Neuronal stem cell (in vitro differentiated cells): Measurements from ENCODE around the gene NECTIN2.

Source experiments
- DNase-seq: peaks from one replicate; pipeline ENCODE4 v3.0.0-alpha.2; 2013; ENCODE audit warnings: low spot score
- H2AFZ ChIP-seq: one replicate; pipeline ENCODE4 v1.6.1; 2013; ENCODE audit warnings: mild to moderate bottlenecking, low read length, inconsistent platforms
- H2AK5ac ChIP-seq: 2 replicates; pipeline ENCODE4 v1.6.1; 2013; ENCODE audit warnings: low read depth, mild to moderate bottlenecking, inconsistent platforms, low read length, moderate library complexity, mixed read lengths
- H2BK120ac ChIP-seq: 2 replicates; pipeline ENCODE4 v1.6.1; 2013; ENCODE audit warnings: low read depth, mild to moderate bottlenecking, inconsistent platforms, low read length, moderate library complexity, mixed read lengths
- H2BK12ac ChIP-seq: one replicate; pipeline ENCODE4 v1.6.1; 2013; ENCODE audit warnings: low read length, inconsistent platforms
- H2BK15ac ChIP-seq: 2 replicates; pipeline ENCODE4 v1.6.1; 2013; ENCODE audit warnings: mild to moderate bottlenecking, low read length, inconsistent platforms, mixed read lengths
- H2BK5ac ChIP-seq: one replicate; pipeline ENCODE4 v1.6.1; 2013; ENCODE audit warnings: inconsistent platforms, mild to moderate bottlenecking, low read length, moderate library complexity
- H3K14ac ChIP-seq: one replicate; pipeline ENCODE4 v1.6.1; 2013; ENCODE audit warnings: low read length, inconsistent platforms
- H3K18ac ChIP-seq: 2 replicates; pipeline ENCODE4 v1.6.1; 2013; ENCODE audit warnings: low read length, inconsistent platforms
- H3K23ac ChIP-seq: 2 replicates; pipeline ENCODE4 v1.6.1; 2013; ENCODE audit warnings: low read depth, mild to moderate bottlenecking, mixed read lengths, low read length, inconsistent platforms; ENCODE audit not compliant: poor library complexity
- H3K27ac ChIP-seq: replicated peaks from 3 replicates; pipeline ENCODE4 v1.5.1; 2013; ENCODE audit warnings: low read length, inconsistent platforms
- H3K27me3 ChIP-seq, 3 experiments: 2 replicates each; pipeline ENCODE4 v1.6.1; 2013; ENCODE audit warnings: low read length in 3 of 3, mild to moderate bottlenecking in 2 of 3, inconsistent platforms in 1 of 3, low read depth in 1 of 3, mixed read lengths in 1 of 3, moderate library complexity in 1 of 3; ENCODE audit not compliant: control insufficient read depth in 3 of 3, insufficient read depth in 3 of 3
- H3K36me3 ChIP-seq, 2 donors: replicated peaks in 1 of 2; 2 replicates each; pipeline ENCODE4 v1.6.1; 2013; ENCODE audit warnings: low read length in 2 of 2; ENCODE audit not compliant: control insufficient read depth in 2 of 2, insufficient read depth in 2 of 2
- H3K4ac ChIP-seq: 2 replicates; pipeline ENCODE4 v1.6.1; 2013; ENCODE audit warnings: inconsistent platforms, mild to moderate bottlenecking, low read length, moderate library complexity
- H3K4me1 ChIP-seq, 2 donors: 1 replicate in 1 of 2; 2 replicates in 1 of 2; pipeline ENCODE4 v1.6.1; 2013; ENCODE audit warnings: low read length in 2 of 2, low read depth in 1 of 2; ENCODE audit not compliant: control insufficient read depth in 2 of 2, insufficient read depth in 1 of 2
- H3K4me2 ChIP-seq: one replicate; pipeline ENCODE4 v1.6.1; 2013; ENCODE audit warnings: mild to moderate bottlenecking, low read length, inconsistent platforms; ENCODE audit not compliant: insufficient read depth, poor library complexity, severe bottlenecking
- H3K4me3 ChIP-seq, 2 donors: 2 replicates each; pipeline ENCODE4 v1.5.1; 2013; ENCODE audit warnings: low read length in 2 of 2, mild to moderate bottlenecking in 2 of 2, inconsistent platforms in 1 of 2, moderate library complexity in 1 of 2
- H3K79me1 ChIP-seq: one replicate; pipeline ENCODE4 v1.6.1; 2013; ENCODE audit warnings: low read depth, mild to moderate bottlenecking, inconsistent platforms, low read length, moderate library complexity
- H3K9ac ChIP-seq: one replicate; pipeline ENCODE4 v1.6.1; 2013; ENCODE audit warnings: mild to moderate bottlenecking, low read depth, low read length, inconsistent platforms; ENCODE audit not compliant: poor library complexity
- H3K9me3 ChIP-seq, 2 donors: replicated peaks in 1 of 2; 2 replicates each; pipeline versions ENCODE3 to v1.6.1; 2013; ENCODE audit warnings: low read length in 2 of 2, mild to moderate bottlenecking in 2 of 2, inconsistent platforms in 1 of 2, low read depth in 1 of 2, mixed read lengths in 1 of 2, moderate library complexity in 1 of 2; ENCODE audit not compliant: control insufficient read depth in 2 of 2, insufficient read depth in 1 of 2
- H4K8ac ChIP-seq: one replicate; pipeline ENCODE4 v1.6.1; 2013; ENCODE audit warnings: low read depth, mild to moderate bottlenecking, inconsistent platforms, low read length, moderate library complexity
- H4K91ac ChIP-seq: one replicate; pipeline ENCODE4 v1.6.1; 2013; ENCODE audit warnings: low read length, low read depth, mild to moderate bottlenecking, inconsistent platforms; ENCODE audit not compliant: poor library complexity
- WGBS, 2 donors: extraction: QIAGEN DNeasy Blood & Tissue Kit; methylation state at CpG; one replicate each; pipeline ENCODE4 v1.1.7; 2013; ENCODE audit warnings: missing lambda C conversion rate in 2 of 2, mixed read lengths in 1 of 2; ENCODE audit not compliant: insufficient read length in 2 of 2, insufficient replicate concordance in 1 of 2; ENCODE audit errors: extremely low coverage in 2 of 2; 5-methylcytosine and 5-hydroxymethylcytosine counted together

Gene NECTIN2

DNA sequence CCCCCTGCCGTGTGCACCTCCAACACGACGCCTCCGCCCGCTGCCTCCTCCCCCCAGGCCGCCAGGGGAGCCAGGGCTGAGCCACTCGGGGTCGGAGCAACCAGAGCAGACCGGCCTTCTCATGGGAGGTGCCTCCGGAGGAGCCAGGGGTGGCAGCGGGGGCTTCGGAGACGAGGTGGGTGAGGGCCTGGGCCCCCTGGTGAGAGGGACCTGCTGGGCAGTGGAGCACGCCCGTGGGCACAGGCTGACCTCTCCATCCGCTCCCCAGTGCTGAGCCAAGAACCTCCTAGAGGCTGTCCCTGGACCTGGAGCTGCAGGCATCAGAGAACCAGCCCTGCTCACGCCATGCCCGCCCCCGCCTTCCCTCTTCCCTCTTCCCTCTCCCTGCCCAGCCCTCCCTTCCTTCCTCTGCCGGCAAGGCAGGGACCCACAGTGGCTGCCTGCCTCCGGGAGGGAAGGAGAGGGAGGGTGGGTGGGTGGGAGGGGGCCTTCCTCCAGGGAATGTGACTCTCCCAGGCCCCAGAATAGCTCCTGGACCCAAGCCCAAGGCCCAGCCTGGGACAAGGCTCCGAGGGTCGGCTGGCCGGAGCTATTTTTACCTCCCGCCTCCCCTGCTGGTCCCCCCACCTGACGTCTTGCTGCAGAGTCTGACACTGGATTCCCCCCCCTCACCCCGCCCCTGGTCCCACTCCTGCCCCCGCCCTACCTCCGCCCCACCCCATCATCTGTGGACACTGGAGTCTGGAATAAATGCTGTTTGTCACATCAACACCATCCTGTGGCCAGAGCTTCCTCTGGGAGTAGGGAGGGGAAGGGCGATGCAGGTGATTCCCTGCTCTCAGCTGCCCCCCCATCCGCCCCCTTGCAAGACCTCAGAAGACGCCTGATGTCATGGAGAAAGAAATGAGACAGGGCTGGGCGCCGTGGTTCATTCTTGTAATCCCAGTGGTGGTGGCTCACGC lies 25.2 kb upstream of the NECTIN2 start:
- H3K4ac ChIP-seq: no peak overlapping the region
- WGBS, 2 donors: no CpG with 5 or more reads among the region's 35 CpGs
- H3K9ac ChIP-seq: no peak overlapping the region
- no peak overlapping the region for H4K91ac ChIP-seq
- no peak overlapping the region for H3K27ac ChIP-seq
- no peaks in the 10 kb centered on the region for H3K36me3 ChIP-seq
- H3K4me3 ChIP-seq: no peak overlapping the region
- peak overlapping the region; percentile 37 for H2AK5ac ChIP-seq
- H4K8ac ChIP-seq: no peak overlapping the region
- H3K18ac ChIP-seq: peak overlapping the region; percentile 64
- no peak overlapping the region for H2BK120ac ChIP-seq
- no peak overlapping the region for H2AFZ ChIP-seq
- H3K14ac ChIP-seq: peak overlapping the region; percentile 89
- no peak for DNase-seq
- H3K4me1 ChIP-seq: peaks cover 5 to 6% of the 10 kb centered on the region in 2 donors
- no peak overlapping the region for H2BK15ac ChIP-seq
- no peak overlapping the region for H3K4me2 ChIP-seq
- peaks cover 0 to 9% (median 0%) of the 10 kb centered on the region in 3 experiments for H3K27me3 ChIP-seq
- H3K9me3 ChIP-seq: no peaks in the 10 kb centered on the region
- no peak overlapping the region for H3K23ac ChIP-seq
- H3K79me1 ChIP-seq: no peaks in the 10 kb centered on the region
- H2BK5ac ChIP-seq: no peak overlapping the region
- H2BK12ac ChIP-seq: no peak overlapping the region

DNA sequence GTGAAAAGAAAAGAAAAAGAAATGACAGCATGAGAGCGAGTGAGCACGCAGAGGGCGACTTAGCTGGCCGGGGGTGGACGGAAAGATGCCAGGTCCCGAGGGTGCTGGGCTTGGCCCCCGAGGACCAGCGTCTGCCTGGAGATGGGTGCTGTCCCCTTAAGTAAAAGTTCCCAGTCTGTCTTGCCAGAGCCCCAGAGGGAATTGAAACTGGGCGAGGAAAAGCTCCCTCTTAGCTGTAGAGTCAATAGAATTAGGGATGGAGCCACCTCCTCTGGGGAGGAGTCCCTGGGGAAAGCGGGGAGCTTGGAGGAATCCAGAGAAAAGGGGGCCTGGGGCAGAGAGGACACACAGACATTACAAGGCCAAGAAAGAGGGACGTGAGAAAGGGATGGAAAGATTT lies 23.9 kb upstream of the NECTIN2 start:
- peak overlapping the region; percentile 64 for H3K18ac ChIP-seq
- H2BK12ac ChIP-seq: no peak overlapping the region
- H3K9me3 ChIP-seq: no peaks in the 10 kb centered on the region
- no peaks in the 10 kb centered on the region for H3K79me1 ChIP-seq
- H3K27me3 ChIP-seq: peaks cover 0 to 17% (median 0%) of the 10 kb centered on the region in 3 experiments
- no peak overlapping the region for H4K8ac ChIP-seq
- no peak overlapping the region for H3K4me3 ChIP-seq
- no peaks in the 10 kb centered on the region for H3K36me3 ChIP-seq
- no peak overlapping the region for H2BK120ac ChIP-seq
- H2AK5ac ChIP-seq: no peak overlapping the region
- H3K27ac ChIP-seq: no peak overlapping the region
- no peak overlapping the region for H2BK5ac ChIP-seq
- no peak for DNase-seq
- no peak overlapping the region for H3K9ac ChIP-seq
- no peak overlapping the region for H2BK15ac ChIP-seq
- no peak overlapping the region for H3K14ac ChIP-seq
- H2AFZ ChIP-seq: no peak overlapping the region
- H3K23ac ChIP-seq: no peak overlapping the region
- no peak overlapping the region for H4K91ac ChIP-seq
- H3K4me1 ChIP-seq: peaks cover 5 to 6% of the 10 kb centered on the region in 2 donors
- no peak overlapping the region for H3K4me2 ChIP-seq
- no CpG with 5 or more reads among the region's 11 CpGs for WGBS, 2 donors
- no peak overlapping the region for H3K4ac ChIP-seq

DNA sequence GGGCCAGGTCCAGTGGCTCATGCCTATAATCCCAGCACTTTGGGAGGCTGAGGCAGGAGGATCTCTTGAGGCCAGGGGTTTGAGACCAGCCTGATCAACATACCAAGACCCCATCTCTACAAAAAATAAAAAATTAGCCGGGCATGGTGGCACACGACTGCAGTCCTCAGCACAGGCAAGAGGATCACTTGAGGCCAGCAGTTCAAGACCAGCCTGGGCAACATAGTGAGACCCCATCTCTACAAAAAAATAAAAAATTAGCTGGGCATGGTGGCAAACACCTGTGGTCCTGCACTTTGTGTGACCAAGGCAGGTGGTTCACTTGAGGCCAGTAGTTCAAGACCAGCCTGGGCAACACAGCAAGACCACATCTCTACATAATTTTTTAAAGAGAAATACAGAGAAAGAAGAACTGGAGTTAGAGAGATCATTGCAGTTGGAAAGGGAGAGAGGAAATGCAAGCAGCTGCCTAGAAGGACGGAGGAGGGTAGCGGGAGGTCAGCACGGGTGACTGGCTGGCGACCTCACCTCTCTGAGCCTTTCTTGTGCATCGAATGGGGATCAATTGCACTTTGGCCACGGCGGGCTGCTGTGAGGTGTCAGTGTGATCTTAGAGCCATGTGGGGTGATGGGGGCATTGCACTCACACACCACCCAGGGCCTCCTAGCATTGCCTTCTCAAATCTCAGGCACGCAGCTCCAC lies 23.3 kb upstream of the NECTIN2 start:
- Histone ChIP-seq H3K4me1 (peaks cover 5 to 6% of the 10 kb centered on the region in 2 donors), H3K18ac (peak overlapping the region; percentile 31), H3K79me1 (no peaks in the 10 kb centered on the region), H2BK120ac (no peak overlapping the region), H3K27me3 (peaks cover 0 to 16% (median 0%) of the 10 kb centered on the region in 3 experiments), H3K9me3 (no peaks in the 10 kb centered on the region), H3K23ac (no peak overlapping the region), H2AFZ (no peak overlapping the region), H2AK5ac (no peak overlapping the region), H4K91ac (no peak overlapping the region), H2BK5ac (no peak overlapping the region), H3K9ac (no peak overlapping the region), H3K36me3 (no peaks in the 10 kb centered on the region), H3K4me3 (no peak overlapping the region), H2BK15ac (no peak overlapping the region), H4K8ac (no peak overlapping the region), H2BK12ac (no peak overlapping the region), H3K4me2 (no peak overlapping the region), H3K14ac (no peak overlapping the region), H3K4ac (no peak overlapping the region), H3K27ac (no peak overlapping the region)
- DNase-seq: peak; percentile 48
- no CpG with 5 or more reads among the region's 10 CpGs for WGBS, 2 donors

DNA sequence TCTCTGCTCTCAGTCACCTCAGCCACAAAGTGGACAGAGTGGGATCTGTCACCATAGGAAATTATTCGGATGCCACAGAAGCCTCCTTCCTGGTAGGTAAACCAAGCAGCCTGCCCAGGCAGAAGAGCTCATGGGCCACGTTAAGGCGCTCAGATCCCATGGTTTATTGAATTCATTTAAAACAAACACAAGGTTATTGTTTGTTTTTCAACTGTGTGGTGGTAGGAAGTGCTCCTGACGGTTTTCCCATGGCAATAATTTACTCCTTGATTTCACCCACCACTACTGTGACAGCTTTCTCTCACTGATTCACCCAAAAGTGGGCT lies 22.8 kb upstream of the NECTIN2 start:
- H3K9me3 ChIP-seq: no peaks in the 10 kb centered on the region
- no peaks in the 10 kb centered on the region for H3K79me1 ChIP-seq
- H3K9ac ChIP-seq: no peak overlapping the region
- no peak overlapping the region for H4K8ac ChIP-seq
- H2BK12ac ChIP-seq: no peak overlapping the region
- no peak overlapping the region for H3K4ac ChIP-seq
- no peak overlapping the region for H2BK5ac ChIP-seq
- H3K36me3 ChIP-seq: no peaks in the 10 kb centered on the region
- H3K14ac ChIP-seq: no peak overlapping the region
- no peak overlapping the region for H2BK15ac ChIP-seq
- no peak overlapping the region for H2AK5ac ChIP-seq
- no peak for DNase-seq
- H3K4me1 ChIP-seq: peaks cover 5 to 6% of the 10 kb centered on the region in 2 donors
- H3K27me3 ChIP-seq: peaks cover 0 to 16% (median 0%) of the 10 kb centered on the region in 3 experiments
- no peak overlapping the region for H3K27ac ChIP-seq
- no peak overlapping the region for H4K91ac ChIP-seq
- H3K23ac ChIP-seq: no peak overlapping the region
- WGBS, 2 donors: no CpG with 5 or more reads among the region's 4 CpGs
- H3K4me3 ChIP-seq: no peak overlapping the region
- no peak overlapping the region for H3K4me2 ChIP-seq
- no peak overlapping the region for H2AFZ ChIP-seq
- no peak overlapping the region for H2BK120ac ChIP-seq
- no peak overlapping the region for H3K18ac ChIP-seq
